Epidermal melanocyte (primary cell): ENCODE data around the gene TOX2.

Experiments used
- DNase-seq: peaks from one replicate; pipeline ENCODE4 v3.0.0; 2011; ENCODE audit warnings: low spot score; ENCODE audit not compliant: insufficient read length

The TOX2 gene

DNA sequence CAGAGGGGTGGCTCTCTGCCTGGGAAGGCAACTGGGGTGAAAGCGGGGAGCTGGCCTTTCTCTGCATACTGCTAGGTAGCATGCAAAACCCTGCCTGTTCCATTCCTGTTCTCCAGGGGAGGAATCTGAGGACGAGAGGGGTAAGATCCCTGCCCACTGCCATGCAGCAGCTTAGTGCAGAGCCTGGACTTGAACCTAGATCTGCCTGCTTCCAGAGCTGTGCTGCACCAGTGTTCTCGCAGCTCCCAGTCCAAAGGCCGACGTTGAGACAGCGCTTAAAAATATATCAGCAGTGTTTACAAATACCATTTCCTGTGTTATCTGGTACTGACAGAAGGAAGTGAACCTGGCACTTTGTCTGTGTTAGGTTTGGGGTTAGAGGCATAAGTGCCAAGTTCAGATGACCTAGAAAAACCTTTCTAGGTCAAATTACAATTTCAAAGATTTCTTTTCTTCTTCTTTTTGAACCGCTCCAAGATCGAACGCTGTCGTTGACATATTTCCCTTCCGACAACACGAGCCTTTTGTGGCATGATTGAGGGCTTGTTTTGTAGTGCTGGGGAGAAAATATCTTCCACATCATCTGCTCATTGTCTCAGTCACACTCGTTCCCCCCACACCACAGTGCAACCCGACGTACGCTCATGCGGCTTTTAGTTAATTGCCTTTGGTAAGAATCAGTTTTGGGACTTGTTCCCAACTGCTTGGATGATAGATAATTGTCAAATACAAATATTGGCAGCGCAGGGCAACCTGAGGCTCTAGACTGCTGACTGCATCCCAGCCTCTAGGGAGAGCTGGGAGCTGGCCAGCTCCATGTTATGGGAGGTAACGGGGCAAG is 44.6 kb downstream of the TOX2 start:
- no peak for DNase-seq

DNA sequence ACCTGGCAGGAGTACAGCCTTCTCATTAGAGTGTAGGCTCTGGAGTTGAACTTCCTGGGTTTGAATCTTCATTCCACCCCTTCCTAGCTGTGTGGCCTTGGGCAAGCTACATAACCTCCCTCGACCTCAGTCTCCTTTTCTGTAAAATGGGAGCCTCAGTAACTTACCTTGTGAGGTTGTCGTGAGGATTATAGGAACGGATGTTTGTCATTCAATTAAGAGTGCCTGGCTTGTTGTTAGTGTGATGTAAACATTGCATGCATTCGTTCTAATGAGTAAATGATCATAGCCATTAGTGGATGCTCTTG is 45.2 kb downstream of the TOX2 start:
- DNase-seq: no peak

DNA sequence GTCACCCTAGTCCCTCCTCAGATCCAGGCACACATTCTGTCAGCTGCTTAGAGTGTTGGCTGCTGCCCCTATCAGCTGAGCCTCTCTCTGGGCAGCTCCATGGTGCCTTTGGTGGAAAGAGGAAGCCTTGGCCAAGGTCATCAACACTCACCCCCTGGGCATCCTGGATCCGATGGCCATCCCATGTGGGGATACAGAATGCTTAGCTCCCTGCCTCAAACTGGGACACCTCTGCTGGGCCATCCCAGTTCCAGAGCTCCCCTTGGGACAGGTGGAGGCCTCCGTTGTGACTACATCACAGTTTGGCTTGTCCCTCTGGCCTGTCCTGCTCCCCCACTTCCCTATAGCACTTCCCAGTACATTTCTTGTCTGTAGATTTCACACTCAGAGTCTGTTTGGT is 45.6 kb downstream of the TOX2 start:
- no peak for DNase-seq

DNA sequence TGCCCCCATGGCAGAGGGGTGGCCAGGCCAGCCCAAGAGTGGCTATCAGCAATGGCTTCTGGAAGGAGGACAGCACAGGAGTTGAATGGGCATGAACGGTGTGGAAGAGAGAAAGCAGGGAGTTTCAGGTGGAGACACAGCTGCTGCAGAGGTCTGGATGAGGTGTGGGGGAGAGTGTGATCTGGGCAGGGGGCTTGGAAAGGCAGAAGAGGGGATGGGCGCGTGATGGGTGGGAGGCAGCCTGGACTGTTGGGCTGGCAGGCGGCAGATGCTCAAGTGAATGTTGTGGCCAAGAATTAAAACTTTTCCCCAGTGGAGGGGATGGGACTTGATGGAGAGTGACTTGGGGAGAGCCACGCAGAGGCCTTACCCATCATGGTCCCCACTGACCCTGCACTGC is 46.5 kb downstream of the TOX2 start:
- DNase-seq: no peak

- no peak for DNase-seq
These were observed 47.2 kb downstream of the TOX2 start for GRCh38 chr20:43961541-43962471.

DNA sequence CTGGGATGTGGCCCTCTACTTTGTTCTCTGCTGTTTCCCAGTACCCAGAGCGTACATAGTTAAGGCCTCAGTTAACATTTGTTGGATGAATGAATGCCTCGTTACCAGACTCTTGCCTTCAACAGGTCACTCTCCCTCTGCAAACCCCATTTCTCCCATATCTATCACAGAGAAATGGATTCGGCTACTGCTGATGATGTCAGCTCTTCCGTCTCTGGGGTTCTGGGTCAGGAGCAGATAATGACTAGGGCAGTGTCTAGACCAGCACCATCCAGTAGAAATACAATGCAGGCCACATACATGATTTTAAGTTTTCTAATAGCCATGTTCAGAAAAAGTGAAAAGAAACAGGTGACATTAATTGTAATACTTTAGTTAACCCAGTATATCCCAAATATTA is 47.9 kb downstream of the TOX2 start:
- DNase-seq: no peak

GRCh38 chr20:43963233-43963632 is 48.6 kb downstream of the TOX2 start:
- no peak for DNase-seq

GRCh38 chr20:43963872-43964791 is 49.5 kb downstream of the TOX2 start:
- DNase-seq: no peak

DNA sequence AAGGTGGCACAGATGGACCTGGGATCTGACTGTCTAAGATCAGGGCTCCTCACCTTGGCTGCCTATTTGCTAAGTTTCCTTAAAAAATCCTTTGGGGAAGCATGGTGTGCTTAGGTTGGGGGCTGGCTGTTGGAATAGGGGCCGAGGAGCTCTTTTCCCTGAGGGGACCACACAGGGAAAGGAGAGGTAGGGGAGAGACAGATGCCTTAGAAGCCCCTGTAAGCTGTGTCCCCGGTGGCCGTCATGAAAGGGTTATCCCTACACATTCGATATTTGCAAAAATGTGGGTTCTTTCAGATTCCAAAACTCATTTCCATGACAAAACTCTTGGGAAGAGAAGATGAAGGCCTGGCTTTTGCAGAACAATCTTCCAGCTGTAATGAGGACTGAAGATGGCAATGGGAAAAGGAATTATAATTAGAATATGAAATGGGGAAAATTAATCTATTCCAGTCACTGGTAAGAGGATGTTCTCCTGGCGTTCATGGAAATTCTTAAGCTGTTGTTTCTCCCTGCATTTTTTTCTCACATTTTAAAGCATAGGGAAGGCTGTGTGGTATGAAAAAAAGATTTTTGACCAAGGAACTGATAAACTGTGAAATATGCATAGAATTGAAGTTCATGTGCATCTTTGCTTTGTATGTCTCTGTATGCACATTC is 53.8 kb downstream of the TOX2 start:
- DNase-seq: no peak

DNA sequence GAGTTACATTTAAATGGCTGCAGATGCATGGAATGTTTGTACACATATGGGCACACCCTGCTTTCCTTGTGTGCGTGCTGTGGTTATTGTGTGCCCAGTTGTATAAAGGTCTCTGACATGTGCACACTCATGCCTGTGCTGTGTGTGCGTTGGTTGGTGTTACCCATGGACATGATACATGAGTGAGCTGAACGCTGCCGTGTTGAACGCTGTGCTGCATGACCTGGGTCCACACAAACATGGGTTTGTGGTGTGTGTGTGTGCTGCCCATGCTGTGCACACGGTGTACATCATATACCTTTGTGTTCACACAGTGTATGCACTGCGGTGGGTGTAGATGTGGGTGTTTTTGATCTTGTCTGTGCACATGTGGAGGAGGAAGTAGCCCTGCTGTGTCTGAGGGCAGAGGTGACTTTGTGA is 54.4 kb downstream of the TOX2 start:
- DNase-seq: no peak

DNA sequence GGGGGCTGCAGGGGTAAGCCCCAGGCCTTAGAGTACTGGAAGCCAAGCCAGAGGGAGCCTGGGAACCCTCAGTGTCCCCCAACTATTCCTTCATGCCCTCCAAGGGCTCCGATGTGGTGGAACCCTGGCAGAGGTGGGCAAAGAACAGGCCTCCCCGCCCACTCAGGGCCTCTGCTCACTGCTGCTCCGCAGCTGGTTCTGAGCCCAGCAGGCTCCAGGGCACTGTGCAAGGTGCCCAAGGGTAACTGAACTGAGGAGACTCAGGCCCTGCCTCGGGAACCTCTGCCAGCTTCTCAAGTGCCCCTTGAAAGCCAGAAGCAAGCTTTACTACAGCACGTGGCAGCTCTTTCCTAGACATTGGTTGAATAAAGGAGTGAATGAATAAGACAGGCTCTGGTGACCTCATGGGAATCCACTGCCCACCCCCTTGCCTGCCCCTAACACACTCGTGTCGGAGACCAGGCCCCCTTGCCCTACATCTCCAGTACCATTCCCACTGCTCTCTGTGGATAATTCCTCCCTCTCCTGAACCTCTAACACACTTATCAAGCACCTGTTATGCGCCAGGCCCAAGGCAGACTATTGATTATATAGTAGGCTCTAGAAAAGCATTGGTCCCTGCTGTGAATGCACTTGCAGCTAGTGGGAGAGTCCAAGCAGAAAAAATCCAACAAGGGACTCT is 55.0 kb downstream of the TOX2 start:
- no peak for DNase-seq

- no peak for DNase-seq
These were observed 56.6 kb downstream of the TOX2 start for GRCh38 chr20:43971267-43971666.

GRCh38 chr20:43972051-43972450 is 57.4 kb downstream of the TOX2 start:
- no peak for DNase-seq

- DNase-seq: no peak
These were observed 58.0 kb downstream of the TOX2 start for GRCh38 chr20:43972692-43973091.

DNA sequence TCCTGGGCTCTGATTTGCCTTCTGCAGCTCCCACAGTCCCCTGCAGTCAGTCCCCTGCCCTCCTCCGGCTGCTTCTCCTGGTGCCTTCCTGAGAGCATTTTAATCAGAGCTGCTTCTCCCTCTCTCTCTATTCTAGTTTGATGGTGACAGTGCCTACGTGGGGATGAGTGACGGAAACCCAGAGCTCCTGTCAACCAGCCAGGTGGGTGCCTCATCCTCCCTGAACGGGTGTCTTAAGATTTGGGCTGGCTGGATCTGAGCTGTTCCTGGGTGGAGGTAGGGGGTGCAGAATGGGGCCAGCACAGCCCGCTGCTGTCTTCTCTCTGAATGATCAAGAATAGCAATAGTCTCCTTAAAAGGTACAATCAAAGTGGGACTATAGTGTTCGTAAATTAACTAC is 58.6 kb downstream of the TOX2 start:
- no peak for DNase-seq

- no peak for DNase-seq
These were observed 59.2 kb downstream of the TOX2 start for GRCh38 chr20:43973671-43974450.

GRCh38 chr20:43974695-43975094 is 60.0 kb downstream of the TOX2 start:
- DNase-seq: no peak

- peak; percentile 35 for DNase-seq
These were observed 60.6 kb downstream of the TOX2 start for GRCh38 chr20:43975096-43975768.

DNA sequence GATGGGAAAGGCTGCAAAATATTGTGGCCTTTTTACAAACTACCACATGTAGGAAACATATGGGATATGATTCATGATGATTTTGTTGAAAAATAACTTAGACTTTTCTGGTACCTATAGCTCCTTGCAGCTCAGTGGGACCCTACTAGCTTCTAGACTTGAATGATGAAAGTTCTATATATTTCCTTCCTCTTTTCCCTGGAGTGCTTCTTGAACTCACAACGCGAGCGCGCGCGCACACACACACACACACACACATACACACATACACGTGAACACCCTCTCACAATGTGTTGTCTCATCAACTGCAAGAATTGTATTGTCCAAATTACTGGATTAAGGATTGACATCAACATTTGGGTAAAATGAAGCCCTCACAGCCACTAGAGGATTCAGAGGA is 61.9 kb downstream of the TOX2 start:
- no peak for DNase-seq
